SKM-1 treated with dmso at 0.1 percent for 144 hours (cell line): ENCODE results near the gene SHF.
"Not testable (repeated sequence)": the region's sequence is repeated elsewhere in the genome, so short reads cannot be mapped to it uniquely, and the experiment has no call there.

Experiments
- DNase-seq: peaks from one replicate; lab custom pipeline; 2025; ENCODE audit not compliant: unreplicated experiment; lab: John Stamatoyannopoulos, UW

The SHF gene, protein sequence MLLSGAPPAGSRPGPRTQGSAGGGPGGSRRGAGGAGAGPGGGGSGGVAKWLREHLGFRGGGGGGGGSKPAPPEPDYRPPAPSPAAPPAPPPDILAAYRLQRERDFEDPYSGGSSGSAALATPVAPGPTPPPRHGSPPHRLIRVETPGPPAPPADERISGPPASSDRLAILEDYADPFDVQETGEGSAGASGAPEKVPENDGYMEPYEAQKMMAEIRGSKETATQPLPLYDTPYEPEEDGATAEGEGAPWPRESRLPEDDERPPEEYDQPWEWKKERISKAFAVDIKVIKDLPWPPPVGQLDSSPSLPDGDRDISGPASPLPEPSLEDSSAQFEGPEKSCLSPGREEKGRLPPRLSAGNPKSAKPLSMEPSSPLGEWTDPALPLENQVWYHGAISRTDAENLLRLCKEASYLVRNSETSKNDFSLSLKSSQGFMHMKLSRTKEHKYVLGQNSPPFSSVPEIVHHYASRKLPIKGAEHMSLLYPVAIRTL

DNA sequence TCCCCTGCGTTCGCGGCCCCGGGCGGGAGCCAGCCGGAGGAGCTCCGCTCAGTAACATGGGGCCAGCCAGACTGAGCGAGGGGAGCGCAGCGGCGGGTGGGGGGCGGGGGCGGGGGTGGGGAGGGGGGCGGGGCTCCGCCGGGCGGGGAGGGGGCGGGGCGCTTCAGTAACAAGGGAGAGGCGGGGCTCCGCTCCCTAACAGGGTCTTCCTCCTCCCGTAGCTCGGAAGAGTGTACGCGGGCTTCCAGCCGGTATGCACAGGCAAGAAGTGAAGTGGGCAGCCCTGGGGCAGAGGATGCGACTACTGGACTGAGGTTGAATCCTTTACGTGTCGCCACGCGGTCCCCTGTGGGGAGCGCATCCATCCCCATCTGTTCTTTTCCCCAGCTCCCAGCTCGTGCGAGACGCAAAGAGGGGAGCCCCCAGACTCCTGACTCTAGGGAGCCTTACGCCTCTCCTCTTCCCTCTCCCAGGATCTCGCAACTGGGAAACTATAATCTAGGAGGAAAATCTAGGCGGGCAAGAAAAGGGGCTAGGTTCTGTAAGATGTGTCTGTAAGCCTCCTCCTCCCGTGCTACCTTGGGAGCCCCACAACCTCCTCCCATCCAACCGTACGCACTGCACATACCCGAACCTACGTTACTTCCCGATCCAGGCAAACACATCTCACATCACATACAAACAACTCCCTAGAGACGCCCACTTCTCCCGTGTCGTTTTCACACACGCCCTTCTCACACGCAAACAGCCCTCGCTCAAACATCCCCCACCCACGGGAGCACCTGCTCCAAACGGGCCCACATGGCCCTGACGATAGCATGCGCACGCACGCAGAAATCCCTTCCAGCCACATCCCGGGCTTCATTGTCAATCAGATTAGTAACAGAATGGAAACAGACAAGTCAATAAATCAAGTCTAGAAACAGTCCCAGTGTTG, at the start of gene SHF:
TSS of gene SHF (minus strand) at position 73 of the 937 bp plus-strand sequence. CDS start at position 58, 15 bp downstream.
- DNase-seq: peak; percentile 41

- not testable (repeated sequence) for DNase-seq
Measured at GRCh38 chr15:45236806-45237205, 49.0 kb upstream of the SHF start.

DNA sequence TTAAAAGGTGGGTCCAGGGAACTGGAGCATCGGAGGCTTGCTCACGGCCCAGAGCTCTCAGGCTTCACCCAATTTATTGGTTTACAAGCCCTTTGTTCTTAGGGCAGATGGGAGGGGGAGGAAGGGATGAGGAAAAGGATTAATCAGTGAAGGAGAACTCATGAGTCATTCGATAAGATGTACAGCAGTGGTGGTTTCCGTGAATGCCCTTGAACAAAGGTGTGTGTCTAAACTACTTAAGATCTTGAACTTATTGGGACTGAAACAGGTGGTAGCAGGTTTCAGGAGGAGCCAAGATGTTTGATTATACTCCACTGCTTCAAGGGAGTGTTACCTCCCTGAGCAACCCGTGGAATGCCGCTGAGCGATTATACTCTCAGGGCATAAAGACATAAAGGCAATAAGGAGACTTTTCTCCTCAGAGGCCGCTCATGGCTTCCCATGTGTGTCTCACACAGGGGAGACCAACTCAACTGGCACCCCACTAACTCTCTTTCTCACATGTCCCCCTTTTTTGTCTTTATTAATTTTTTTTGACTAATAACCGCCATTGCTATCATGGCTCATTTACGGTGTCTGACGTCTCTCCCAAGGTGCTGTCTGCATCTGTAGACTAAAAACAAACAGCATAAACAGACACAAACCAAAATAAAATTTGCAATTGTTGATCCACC, 46.9 kb upstream of the SHF start:
- DNase-seq: no peak

GRCh38 chr15:45231864-45232562, 44.2 kb upstream of the SHF start:
- no peak for DNase-seq

DNA sequence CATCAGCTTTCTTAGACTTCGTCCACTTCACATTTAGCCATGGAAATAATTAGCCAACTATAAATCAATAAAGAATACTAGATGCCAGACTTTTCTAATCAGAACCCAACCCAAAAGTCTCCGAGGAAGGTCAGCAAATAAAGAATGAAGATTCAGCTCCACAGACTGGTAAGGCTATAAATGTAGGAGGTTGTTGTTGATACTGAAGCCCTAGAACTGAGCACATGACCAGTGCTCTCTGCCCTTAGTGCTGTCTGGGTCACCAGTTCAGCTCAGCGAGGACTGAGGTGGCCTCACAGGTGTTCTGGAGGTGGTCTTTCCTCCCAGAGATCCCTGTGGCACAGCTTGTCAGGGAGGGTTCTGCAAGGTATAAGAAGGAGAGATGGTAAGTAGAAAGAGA, 43.4 kb upstream of the SHF start:
- DNase-seq: no peak

GRCh38 chr15:45230245-45230965, 42.6 kb upstream of the SHF start:
- no peak for DNase-seq

- DNase-seq: no peak
Measured at GRCh38 chr15:45228931-45229330, 41.2 kb upstream of the SHF start.

- no peak for DNase-seq
Measured at GRCh38 chr15:45225506-45226273, 37.9 kb upstream of the SHF start.

- DNase-seq: no peak
Measured at GRCh38 chr15:45224621-45225217, 37.0 kb upstream of the SHF start.

GRCh38 chr15:45221967-45222366, 34.2 kb upstream of the SHF start:
- no peak for DNase-seq

DNA sequence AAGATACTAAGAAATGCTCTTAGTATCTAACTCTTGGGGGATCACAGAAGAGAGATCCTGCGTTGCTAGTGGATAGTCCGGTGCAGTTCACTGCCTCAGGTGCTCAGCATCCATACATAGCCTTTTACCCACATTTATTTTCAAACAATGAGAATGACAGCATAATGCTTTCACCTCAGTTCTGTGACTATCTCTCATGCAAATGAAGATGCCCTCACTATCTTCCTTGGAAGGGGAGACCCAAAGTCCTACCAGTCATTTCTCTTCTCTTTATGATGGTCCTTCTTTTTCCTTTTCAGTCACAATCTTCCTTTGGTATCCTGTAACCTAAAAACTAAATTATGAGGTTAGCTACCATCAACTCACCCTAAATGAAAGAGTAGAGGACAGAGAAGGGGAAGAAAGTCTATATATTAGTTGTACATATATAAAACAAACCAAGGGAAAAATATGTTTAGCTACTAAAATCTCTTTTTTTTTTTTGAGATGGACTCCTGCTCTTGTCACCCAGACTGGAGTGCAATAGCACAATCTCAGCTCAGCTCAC, 33.4 kb upstream of the SHF start:
- no peak for DNase-seq

DNA sequence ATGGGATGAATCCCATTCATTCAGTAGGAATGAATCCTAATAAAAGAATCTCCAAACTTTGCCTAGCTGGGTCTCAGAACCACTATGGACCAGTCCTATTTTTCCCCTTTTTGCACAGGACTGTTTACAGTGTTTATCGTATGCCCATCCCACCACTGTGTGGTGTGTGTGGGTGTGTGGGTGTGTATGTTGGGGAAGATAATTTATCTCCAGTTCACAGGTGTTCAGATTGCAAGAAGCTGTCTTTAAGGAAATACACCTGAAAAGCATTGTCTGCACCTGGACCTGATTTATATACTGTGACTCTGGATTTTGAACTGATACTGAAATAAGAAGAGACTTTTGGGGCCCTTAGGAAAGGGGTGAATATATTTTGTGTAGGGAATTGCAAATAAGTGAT, 24.7 kb upstream of the SHF start:
- DNase-seq: no peak

DNA sequence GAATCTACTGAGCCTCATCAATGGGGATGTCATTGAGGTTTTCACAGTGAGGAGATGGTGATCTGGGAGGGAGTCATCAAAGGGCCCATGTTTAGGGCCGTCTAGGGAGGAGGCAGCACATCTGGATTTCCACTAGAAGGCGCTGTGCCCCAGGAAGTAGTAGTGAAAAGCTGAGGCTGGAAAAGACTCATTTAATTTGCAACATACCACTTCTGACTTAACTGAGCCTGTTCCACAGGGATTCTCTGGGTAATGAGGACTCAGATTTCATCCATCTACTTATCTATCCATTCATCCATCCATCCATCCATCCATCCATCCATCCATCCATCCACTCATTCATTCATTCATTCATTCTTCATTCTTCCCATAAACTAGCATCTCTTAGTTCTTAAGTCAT, 17.4 kb upstream of the SHF start:
- peak; percentile 85 for DNase-seq

GRCh38 chr15:45203182-45203581, 15.4 kb upstream of the SHF start:
- DNase-seq: no peak

- DNase-seq: no peak
Measured at GRCh38 chr15:45201869-45202268, 14.1 kb upstream of the SHF start.

DNA sequence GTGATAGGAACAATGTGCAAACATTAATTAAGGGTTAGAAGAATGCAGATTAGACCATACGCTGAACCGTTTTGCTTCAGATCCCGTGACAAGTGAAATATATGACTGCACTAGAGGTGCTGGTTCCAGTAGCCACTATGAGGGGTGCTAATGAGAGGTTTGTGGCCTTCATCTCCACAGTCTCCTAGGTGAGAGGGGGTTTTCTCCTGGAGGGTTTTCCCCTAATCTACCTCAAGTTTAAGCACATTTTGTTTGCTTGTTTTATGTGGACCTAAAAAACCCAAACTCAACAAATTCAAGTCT, 13.7 kb upstream of the SHF start:
- DNase-seq: no peak

DNA sequence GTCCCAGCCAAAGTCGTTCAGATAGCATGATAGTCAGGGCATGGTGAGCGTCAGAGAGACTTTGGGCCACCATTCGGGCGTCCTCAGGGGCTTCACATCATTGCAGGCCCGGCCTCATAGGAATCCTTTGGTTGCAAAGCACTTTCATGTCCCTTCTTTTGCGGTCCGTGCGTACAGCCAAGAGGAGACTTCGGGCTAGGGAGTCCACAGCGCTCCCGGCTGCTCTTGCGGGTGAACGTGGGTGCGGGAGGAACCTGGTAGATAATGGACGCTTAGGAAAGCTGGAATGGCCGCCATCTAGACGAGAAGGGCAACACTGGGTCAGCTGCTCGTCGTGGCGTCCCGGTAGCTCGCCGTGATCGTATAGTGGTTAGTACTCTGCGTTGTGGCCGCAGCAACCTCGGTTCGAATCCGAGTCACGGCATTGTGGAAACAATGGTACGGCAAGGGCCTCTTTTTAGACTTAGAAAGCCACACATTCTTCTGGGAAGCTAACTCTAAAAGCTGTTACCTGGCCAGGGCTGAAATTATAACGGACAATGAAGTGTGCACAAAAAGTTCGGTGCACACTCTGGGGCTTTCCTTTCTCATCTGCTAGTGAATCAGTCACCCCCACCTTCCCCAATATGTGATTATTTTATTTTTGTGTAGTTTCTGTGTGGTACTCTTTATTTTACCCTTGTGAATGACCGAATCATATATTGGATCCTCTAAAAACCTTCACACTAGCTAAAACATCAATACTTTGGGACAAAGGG, 13.2 kb upstream of the SHF start:
- peak; percentile 62 for DNase-seq
